Endothelial cell of umbilical vein (primary cell): ENCODE data around the gene PSKH1.

ENCODE experiments used
- EZH2 ChIP-seq: IDR thresholded peaks from 2 replicates; pipeline ENCODE4 v1.6.1; 2012; ENCODE audit warnings: borderline replicate concordance, low read depth, mild to moderate bottlenecking, moderate library complexity, low read length, inconsistent platforms; ENCODE audit not compliant: severe bottlenecking
- FOS ChIP-seq: IDR thresholded peaks from 2 replicates; pipeline ENCODE4 v1.6.1; 2011; ENCODE audit warnings: mild to moderate bottlenecking, low read length, moderate library complexity, borderline replicate concordance; ENCODE audit not compliant: insufficient read depth
- GATA2 ChIP-seq: IDR thresholded peaks from 2 replicates; pipeline ENCODE4 v1.7.0; 2011; ENCODE audit warnings: low read depth, mild to moderate bottlenecking, moderate library complexity, mixed read lengths, low read length; ENCODE audit not compliant: insufficient read length, insufficient read depth
- MYC ChIP-seq: IDR thresholded peaks from one replicate; pipeline ENCODE4 v1.6.1; 2011; ENCODE audit warnings: mild to moderate bottlenecking, low read depth, low read length
- POLR2A ChIP-seq: IDR thresholded peaks from 2 replicates; pipeline ENCODE4 v1.6.1; 2012; ENCODE audit warnings: low read depth, mild to moderate bottlenecking, control low read depth, low read length
- POLR2AphosphoS5 ChIP-seq: IDR thresholded peaks from 2 replicates; pipeline ENCODE4 v1.6.1; 2012; ENCODE audit warnings: low read depth, mild to moderate bottlenecking, control low read depth, low read length, moderate library complexity; ENCODE audit not compliant: insufficient read depth
- TF ChIP-seq, protein P1 (sequence below), 2 donors: IDR thresholded peaks; 1 replicate in 1 of 2; 2 replicates in 1 of 2; pipeline ENCODE4 v1.5.1; 2011; ENCODE audit warnings: low read length in 2 of 2, mild to moderate bottlenecking in 2 of 2, moderate library complexity in 2 of 2, control low read depth in 1 of 2, inconsistent platforms in 1 of 2, low read depth in 1 of 2; ENCODE audit not compliant: insufficient read depth in 1 of 2; ENCODE audit errors: extremely low read depth in 1 of 2
- TF ChIP-seq, protein P2 (sequence below): IDR thresholded peaks from 2 replicates; pipeline ENCODE4 v1.6.1; 2011; ENCODE audit not compliant: insufficient read depth, insufficient read length

DNA sequence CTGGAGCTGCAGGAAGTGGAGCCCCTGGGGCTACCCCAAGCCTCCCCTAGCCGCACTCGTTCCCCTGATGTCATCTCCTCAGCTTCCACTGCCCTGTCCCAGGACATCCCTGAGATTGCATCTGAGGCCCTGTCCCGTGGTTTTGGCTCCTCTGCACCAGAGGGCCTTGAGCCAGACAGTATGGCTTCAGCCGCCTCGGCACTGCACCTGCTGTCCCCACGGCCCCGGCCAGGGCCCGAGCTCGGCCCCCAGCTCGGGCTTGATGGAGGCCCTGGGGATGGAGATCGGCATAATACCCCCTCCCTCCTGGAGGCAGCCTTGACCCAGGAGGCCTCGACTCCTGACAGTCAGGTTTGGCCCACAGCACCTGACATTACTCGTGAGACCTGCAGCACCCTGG is 12.5 kb upstream of the PSKH1 start:
- TF ChIP-seq, protein P1, sequence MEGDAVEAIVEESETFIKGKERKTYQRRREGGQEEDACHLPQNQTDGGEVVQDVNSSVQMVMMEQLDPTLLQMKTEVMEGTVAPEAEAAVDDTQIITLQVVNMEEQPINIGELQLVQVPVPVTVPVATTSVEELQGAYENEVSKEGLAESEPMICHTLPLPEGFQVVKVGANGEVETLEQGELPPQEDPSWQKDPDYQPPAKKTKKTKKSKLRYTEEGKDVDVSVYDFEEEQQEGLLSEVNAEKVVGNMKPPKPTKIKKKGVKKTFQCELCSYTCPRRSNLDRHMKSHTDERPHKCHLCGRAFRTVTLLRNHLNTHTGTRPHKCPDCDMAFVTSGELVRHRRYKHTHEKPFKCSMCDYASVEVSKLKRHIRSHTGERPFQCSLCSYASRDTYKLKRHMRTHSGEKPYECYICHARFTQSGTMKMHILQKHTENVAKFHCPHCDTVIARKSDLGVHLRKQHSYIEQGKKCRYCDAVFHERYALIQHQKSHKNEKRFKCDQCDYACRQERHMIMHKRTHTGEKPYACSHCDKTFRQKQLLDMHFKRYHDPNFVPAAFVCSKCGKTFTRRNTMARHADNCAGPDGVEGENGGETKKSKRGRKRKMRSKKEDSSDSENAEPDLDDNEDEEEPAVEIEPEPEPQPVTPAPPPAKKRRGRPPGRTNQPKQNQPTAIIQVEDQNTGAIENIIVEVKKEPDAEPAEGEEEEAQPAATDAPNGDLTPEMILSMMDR (IDR thresholded peaks at IDR 0.05; ENCODE audit: extremely low read depth in 1 of 2, insufficient read depth in 1 of 2, low read depth in 1 of 2, low read length in 2 of 2), result no peak
- TF ChIP-seq POLR2AphosphoS5, result no peak
- TF ChIP-seq, protein P2, sequence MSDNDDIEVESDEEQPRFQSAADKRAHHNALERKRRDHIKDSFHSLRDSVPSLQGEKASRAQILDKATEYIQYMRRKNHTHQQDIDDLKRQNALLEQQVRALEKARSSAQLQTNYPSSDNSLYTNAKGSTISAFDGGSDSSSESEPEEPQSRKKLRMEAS, result no peak
- TF ChIP-seq EZH2, result no peak
- TF ChIP-seq GATA2, result no peak
- TF ChIP-seq POLR2A, result no peak
- TF ChIP-seq FOS, result no peak
- TF ChIP-seq MYC, result no peak
